ENCODE data around the gene LRSAM1. TPM values are rescaled to one million over a fixed set of nuclear protein-coding genes. Genes with fewer than 3 reads are reported as not detected.
A peak's percentile ranks its signal among the peaks of the same experiment; 100 is the strongest.

The LRSAM1 gene
- total RNA-seq, 1 donor from 2014 or later: 38.0 TPM

GRCh38 chr9:127491516-127491915 lies 40.2 kb downstream of the LRSAM1 start:
- peaks cover 34% of the 10 kb centered on the region for H3K4me1 Mint-ChIP-seq (ENCODE audit: low read depth, unreplicated experiment)
- no peak for TF ChIP-seq CTCF (IDR thresholded peaks at IDR 0.05; ENCODE audit: partially characterized antibody, unreplicated experiment)
- H3K27me3 Mint-ChIP-seq (ENCODE audit: unreplicated experiment): peaks cover 5% of the 10 kb centered on the region
- H3K4me3 Mint-ChIP-seq (ENCODE audit: unreplicated experiment): no peak overlapping the region
- no peaks in the 10 kb centered on the region for H3K36me3 Mint-ChIP-seq (ENCODE audit: unreplicated experiment)
- peak; percentile 45 for DNase-seq
- peaks cover 3% of the 10 kb centered on the region for H3K9me3 Mint-ChIP-seq (ENCODE audit: unreplicated experiment)
- H3K27ac Mint-ChIP-seq (ENCODE audit: unreplicated experiment): peak overlapping the region; percentile 78

GRCh38 chr9:127492616-127493015 lies 41.3 kb downstream of the LRSAM1 start:
- TF ChIP-seq CTCF (IDR thresholded peaks at IDR 0.05; ENCODE audit: partially characterized antibody, unreplicated experiment): no peak
- peak overlapping the region; percentile 52 for H3K27ac Mint-ChIP-seq (ENCODE audit: unreplicated experiment)
- H3K9me3 Mint-ChIP-seq (ENCODE audit: unreplicated experiment): peaks cover 3% of the 10 kb centered on the region
- H3K4me3 Mint-ChIP-seq (ENCODE audit: unreplicated experiment): no peak overlapping the region
- peaks cover 5% of the 10 kb centered on the region for H3K27me3 Mint-ChIP-seq (ENCODE audit: unreplicated experiment)
- DNase-seq: no peak
- peaks cover 35% of the 10 kb centered on the region for H3K4me1 Mint-ChIP-seq (ENCODE audit: low read depth, unreplicated experiment)
- H3K36me3 Mint-ChIP-seq (ENCODE audit: unreplicated experiment): no peaks in the 10 kb centered on the region

GRCh38 chr9:127493592-127494303 lies 42.4 kb downstream of the LRSAM1 start:
- peaks cover 38% of the 10 kb centered on the region for H3K4me1 Mint-ChIP-seq (ENCODE audit: low read depth, unreplicated experiment)
- peaks cover 7% of the 10 kb centered on the region for H3K27me3 Mint-ChIP-seq (ENCODE audit: unreplicated experiment)
- H3K27ac Mint-ChIP-seq (ENCODE audit: unreplicated experiment): peak overlapping the region; percentile 17
- no peaks in the 10 kb centered on the region for H3K36me3 Mint-ChIP-seq (ENCODE audit: unreplicated experiment)
- TF ChIP-seq CTCF (IDR thresholded peaks at IDR 0.05; ENCODE audit: partially characterized antibody, unreplicated experiment): no peak
- H3K9me3 Mint-ChIP-seq (ENCODE audit: unreplicated experiment): peaks cover 1% of the 10 kb centered on the region
- no peak for DNase-seq
- H3K4me3 Mint-ChIP-seq (ENCODE audit: unreplicated experiment): no peak overlapping the region

GRCh38 chr9:127494304-127494702 lies 43.0 kb downstream of the LRSAM1 start:
- H3K4me3 Mint-ChIP-seq (ENCODE audit: unreplicated experiment): no peak overlapping the region
- H3K36me3 Mint-ChIP-seq (ENCODE audit: unreplicated experiment): no peaks in the 10 kb centered on the region
- H3K27me3 Mint-ChIP-seq (ENCODE audit: unreplicated experiment): peaks cover 7% of the 10 kb centered on the region
- no peak for TF ChIP-seq CTCF (IDR thresholded peaks at IDR 0.05; ENCODE audit: partially characterized antibody, unreplicated experiment)
- H3K9me3 Mint-ChIP-seq (ENCODE audit: unreplicated experiment): peaks cover 1% of the 10 kb centered on the region
- no peak for DNase-seq
- peaks cover 38% of the 10 kb centered on the region for H3K4me1 Mint-ChIP-seq (ENCODE audit: low read depth, unreplicated experiment)
- no peak overlapping the region for H3K27ac Mint-ChIP-seq (ENCODE audit: unreplicated experiment)

GRCh38 chr9:127495884-127496555 lies 44.7 kb downstream of the LRSAM1 start:
- H3K4me3 Mint-ChIP-seq (ENCODE audit: unreplicated experiment): peak overlapping the region; percentile 34
- H3K9me3 Mint-ChIP-seq (ENCODE audit: unreplicated experiment): peaks cover 1% of the 10 kb centered on the region
- peaks cover 32% of the 10 kb centered on the region for H3K4me1 Mint-ChIP-seq (ENCODE audit: low read depth, unreplicated experiment)
- H3K27ac Mint-ChIP-seq (ENCODE audit: unreplicated experiment): no peak overlapping the region
- H3K36me3 Mint-ChIP-seq (ENCODE audit: unreplicated experiment): no peaks in the 10 kb centered on the region
- H3K27me3 Mint-ChIP-seq (ENCODE audit: unreplicated experiment): peaks cover 7% of the 10 kb centered on the region
- no peak for TF ChIP-seq CTCF (IDR thresholded peaks at IDR 0.05; ENCODE audit: partially characterized antibody, unreplicated experiment)
- no peak for DNase-seq

All from glutamatergic neuron (in vitro differentiated cells).